ENCODE measurements around the gene ACTG1. TPM values are rescaled to one million over a fixed set of nuclear protein-coding genes. Genes with fewer than 3 reads are reported as not detected.

The ACTG1 gene
- total RNA-seq, 1 donor from 2014 or later: 4,987 TPM

- intact Hi-C loops (cut with micrococcal nuclease): loop anchor here (1.0 to 10.0 kb wide), 5 partner anchors 34 to 1255 kb away; partner anchors contain the start of genes RNF213 and SLC38A10
Measured at GRCh38 chr17:81519284-81520020, 6.9 kb upstream of the ACTG1 start.

- intact Hi-C loops (cut with micrococcal nuclease): loop anchor here (1.0 to 10.0 kb wide), 5 partner anchors 34 to 1254 kb away; partner anchors contain the start of genes RNF213 and SLC38A10
Measured at GRCh38 chr17:81518785-81519283, 6.2 kb upstream of the ACTG1 start.

GRCh38 chr17:81518113-81518784, 5.7 kb upstream of the ACTG1 start:
- intact Hi-C loops (cut with micrococcal nuclease): loop anchor here (10.0 kb wide), 3 partner anchors 223 to 1253 kb away; partner anchors contain the start of genes RNF213 and SLC38A10

GRCh38 chr17:81517339-81518112, 4.9 kb upstream of the ACTG1 start:
- intact Hi-C loops (cut with micrococcal nuclease): loop anchor here (10.0 kb wide), 3 partner anchors 223 to 1253 kb away; partner anchors contain the start of genes RNF213 and SLC38A10

- intact Hi-C loops (cut with micrococcal nuclease): loop anchor here (10.0 kb wide), 3 partner anchors 222 to 1252 kb away; partner anchors contain the start of genes RNF213 and SLC38A10
Measured at GRCh38 chr17:81517009-81517338, 4.4 kb upstream of the ACTG1 start.

- intact Hi-C loops (cut with micrococcal nuclease): loop anchor here (10.0 kb wide), 3 partner anchors 222 to 1252 kb away; partner anchors contain the start of genes RNF213 and SLC38A10
Measured at GRCh38 chr17:81516439-81516838, 3.8 kb upstream of the ACTG1 start.

- intact Hi-C loops (cut with micrococcal nuclease): loop anchor here (1.0 to 10.0 kb wide), 4 partner anchors 221 to 1251 kb away; partner anchors contain the start of genes RNF213 and SLC38A10
Measured at GRCh38 chr17:81515530-81516041, 3.0 kb upstream of the ACTG1 start.

GRCh38 chr17:81514739-81515529, 2.3 kb upstream of the ACTG1 start:
- intact Hi-C loops (cut with micrococcal nuclease): loop anchor here (1.0 to 10.0 kb wide), 10 partner anchors 28 to 1718 kb away; partner anchors contain the start of genes CBX8, CENPX, LRRC45 and MRPL12

GRCh38 chr17:81514489-81514738, 1.8 kb upstream of the ACTG1 start:
- intact Hi-C loops (cut with micrococcal nuclease): loop anchor here (1.0 to 10.0 kb wide), 9 partner anchors 27 to 1717 kb away; partner anchors contain the start of genes CBX8, CENPX, LRRC45 and MRPL12

- intact Hi-C loops (cut with micrococcal nuclease): loop anchor here (1.0 to 10.0 kb wide), 11 partner anchors 27 to 1717 kb away; partner anchors contain the start of genes CBX8, CENPX, LRRC45 and MRPL12
Measured at GRCh38 chr17:81513753-81514488, 1.3 kb upstream of the ACTG1 start.

GRCh38 chr17:81513372-81513752, 763 bp upstream of the ACTG1 start:
- intact Hi-C loops (cut with micrococcal nuclease): loop anchor here (2.0 to 10.0 kb wide), 9 partner anchors 117 to 1716 kb away; partner anchors contain the start of genes CBX8, CENPX, LRRC45 and MRPL12

- intact Hi-C loops (cut with micrococcal nuclease): loop anchor here (1.0 to 10.0 kb wide), 12 partner anchors 25 to 1715 kb away; partner anchors contain the start of genes ARHGDIA, CBX8, CENPX and LRRC45
Measured at GRCh38 chr17:81511804-81512561, 616 bp downstream of the ACTG1 start.

GRCh38 chr17:81511554-81511803, 1.1 kb downstream of the ACTG1 start:
- intact Hi-C loops (cut with micrococcal nuclease): loop anchor here (2.0 to 10.0 kb wide), 9 partner anchors 25 to 1714 kb away; partner anchors contain the start of genes ARHGDIA, CBX8, CENPX and LRRC45

- intact Hi-C loops (cut with micrococcal nuclease): loop anchor here (2.0 to 10.0 kb wide), 9 partner anchors 24 to 1714 kb away; partner anchors contain the start of genes ARHGDIA, CBX8, CENPX and LRRC45
Measured at GRCh38 chr17:81510785-81511553, 1.6 kb downstream of the ACTG1 start.

GRCh38 chr17:81509972-81510784, 2.4 kb downstream of the ACTG1 start:
- intact Hi-C loops (cut with micrococcal nuclease): loop anchor here (2.0 to 10.0 kb wide), 9 partner anchors 23 to 1713 kb away; partner anchors contain the start of genes ARHGDIA, CBX8, CENPX and LRRC45

GRCh38 chr17:81509207-81509971, 3.2 kb downstream of the ACTG1 start:
- intact Hi-C loops (cut with micrococcal nuclease): no loop called here
